SK-N-SH (cell line): ENCODE measurements around the gene IRAK4. TPM values are rescaled to one million over a fixed set of nuclear protein-coding genes. Genes with fewer than 3 reads are reported as not detected.

ENCODE experiments used
- CTCF ChIA-PET: fragments of 300-600, 350-600 bp; formaldehyde crosslinking; extraction: SDS; loops from one replicate; lab custom pipeline; 2021; lab: Yijun Ruan, JAX
- POLR2A ChIA-PET: fragments of 350-600 bp; sonication (Branson Sonifier 250); formaldehyde crosslinking; extraction: SDS; loops from one replicate; lab custom pipeline; 2020; ENCODE audit warnings: antibody characterized with exemption, inconsistent platforms; lab: Yijun Ruan, JAX
- DNase-seq: peaks from one replicate; pipeline ENCODE4 v3.0.0; 2012
- H2AFZ ChIP-seq: fragments of 200-600 bp; sonication (generic); 2 replicates; pipeline ENCODE4 v1.8.1; 2016; ENCODE audit warnings: antibody characterized with exemption, mild to moderate bottlenecking, low read depth
- H3F3A ChIP-seq: fragments of 200-600 bp; sonication (generic); replicated peaks from 2 replicates; pipeline ENCODE3; 2016; ENCODE audit warnings: antibody characterized with exemption, mild to moderate bottlenecking; ENCODE audit not compliant: insufficient read depth
- H3K27ac ChIP-seq, 2 experiments: fragments of 200-500 bp in 1 of 2; fragments of 200-600 bp in 1 of 2; sonication (Bioruptor generic) in 1 of 2; sonication (generic), shearing (Covaris generic) in 1 of 2; 2 replicates each; pipeline versions ENCODE4 v1.5.1 to v1.6.1; 2014 to 2016; ENCODE audit warnings: low read depth in 2 of 2, inconsistent platforms in 1 of 2, low read length in 1 of 2, mild to moderate bottlenecking in 1 of 2, mixed read lengths in 1 of 2
- H3K27me3 ChIP-seq: fragments of 200-600 bp; sonication (generic), shearing (Covaris generic); 2 replicates; pipeline ENCODE4 v1.6.1; 2016; ENCODE audit warnings: mixed run types; ENCODE audit not compliant: insufficient read depth
- H3K36me3 ChIP-seq, 2 experiments: fragments of 200-500 bp in 1 of 2; fragments of 200-600 bp in 1 of 2; sonication (Bioruptor generic) in 1 of 2; sonication (generic) in 1 of 2; replicated peaks in 1 of 2; 2 replicates each; pipeline versions ENCODE3 to v1.5.1; 2014 to 2016; ENCODE audit warnings: low read length in 1 of 2, mild to moderate bottlenecking in 1 of 2; ENCODE audit not compliant: insufficient read depth in 2 of 2, control insufficient read depth in 1 of 2
- H3K4me1 ChIP-seq, 2 experiments: fragments of 200-500 bp in 1 of 2; fragments of 200-600 bp in 1 of 2; sonication (Bioruptor generic) in 1 of 2; sonication (generic), shearing (Covaris generic) in 1 of 2; 2 replicates each; pipeline versions ENCODE4 v1.5.1 to v1.6.1; 2014 to 2016; ENCODE audit warnings: low read depth in 1 of 2, low read length in 1 of 2, mixed run types in 1 of 2; ENCODE audit not compliant: insufficient read depth in 2 of 2, control insufficient read depth in 1 of 2
- H3K4me2 ChIP-seq: fragments of 200-600 bp; sonication (generic), shearing (Covaris generic); 2 replicates; pipeline ENCODE4 v1.6.1; 2017; ENCODE audit warnings: mixed run types
- H3K4me3 ChIP-seq, 2 experiments: fragments of 200-500 bp in 1 of 2; fragments of 200-600 bp in 1 of 2; sonication (Bioruptor generic) in 1 of 2; sonication (generic), shearing (Covaris generic) in 1 of 2; 2 replicates each; pipeline versions ENCODE4 v1.5.1 to v1.8.1; 2014 to 2016; ENCODE audit warnings: low read depth in 2 of 2, inconsistent platforms in 1 of 2, low read length in 1 of 2, mild to moderate bottlenecking in 1 of 2, mixed read lengths in 1 of 2, moderate library complexity in 1 of 2
- H3K79me2 ChIP-seq: fragments of 200-600 bp; sonication (generic); 2 replicates; pipeline ENCODE4 v1.8.1; 2017; ENCODE audit warnings: mild to moderate bottlenecking; ENCODE audit not compliant: insufficient read depth
- H3K9ac ChIP-seq: fragments of 200-600 bp; sonication (generic); 2 replicates; pipeline ENCODE4 v1.6.1; 2017; ENCODE audit warnings: mixed run types
- H3K9me2 ChIP-seq: fragments of 200-600 bp; sonication (generic); 2 replicates; pipeline ENCODE4 v1.6.1; 2017; ENCODE audit warnings: mixed run types
- H3K9me3 ChIP-seq: fragments of 200-600 bp; sonication (generic); 2 replicates; pipeline ENCODE4 v1.6.1; 2017; ENCODE audit warnings: mixed run types, mild to moderate bottlenecking, moderate library complexity
- H4K20me1 ChIP-seq: fragments of 200-600 bp; sonication (generic); 2 replicates; pipeline ENCODE4 v1.6.1; 2017; ENCODE audit warnings: mild to moderate bottlenecking, mixed run types; ENCODE audit not compliant: insufficient read depth
- CHD2 ChIP-seq: fragments of 150-350 bp; IDR thresholded peaks from 2 replicates; pipeline ENCODE4 v1.6.1; 2018; ENCODE audit warnings: low read length; ENCODE audit not compliant: partially characterized antibody
- CTCF ChIP-seq: fragments of 200-600 bp; sonication (generic); IDR thresholded peaks from 2 replicates; pipeline ENCODE4 v1.6.1; 2017; ENCODE audit warnings: antibody characterized with exemption, mild to moderate bottlenecking, moderate library complexity
- ELF1 ChIP-seq: IDR thresholded peaks from 2 replicates; pipeline ENCODE4 v1.4.0; 2012
- EZH2phosphoT487 ChIP-seq: fragments of 200-600 bp; sonication (generic); IDR thresholded peaks from 2 replicates; pipeline ENCODE4 v1.6.1; 2017; ENCODE audit warnings: low read depth, mixed run types, mild to moderate bottlenecking, antibody characterized with exemption, moderate library complexity, borderline replicate concordance
- FOSL2 ChIP-seq: IDR thresholded peaks from 2 replicates; pipeline ENCODE4 v1.4.0; 2012; ENCODE audit warnings: low read depth, mild to moderate bottlenecking, moderate library complexity, borderline replicate concordance
- FOXM1 ChIP-seq: IDR thresholded peaks from 2 replicates; pipeline ENCODE4 v1.4.0; 2012; ENCODE audit warnings: low read depth, mild to moderate bottlenecking
- GABPA ChIP-seq: IDR thresholded peaks from 2 replicates; pipeline ENCODE4 v1.4.0; 2012; ENCODE audit warnings: low read depth, mild to moderate bottlenecking
- GATA2 ChIP-seq: sonication (generic); formaldehyde crosslinking; IDR thresholded peaks from 2 replicates; pipeline ENCODE4 v1.5.0; 2020; ENCODE audit warnings: mild to moderate bottlenecking, missing genetic modification reagents
- JUND ChIP-seq: IDR thresholded peaks from 2 replicates; pipeline ENCODE4 v1.4.0; 2012
- MAX ChIP-seq: IDR thresholded peaks from 2 replicates; pipeline ENCODE4 v1.4.0; 2012; ENCODE audit warnings: low read depth
- MEF2A ChIP-seq: IDR thresholded peaks from 2 replicates; pipeline ENCODE4 v1.4.0; 2012; ENCODE audit warnings: low read depth, borderline replicate concordance
- MXI1 ChIP-seq: IDR thresholded peaks from 2 replicates; pipeline ENCODE4 v1.6.1; 2012; ENCODE audit warnings: mild to moderate bottlenecking, low read depth, low read length, improper control_type of control experiment
- NRF1 ChIP-seq: IDR thresholded peaks from 2 replicates; pipeline ENCODE4 v1.6.1; 2012; ENCODE audit warnings: low read depth, mild to moderate bottlenecking, low read length
- PBX3 ChIP-seq: IDR thresholded peaks from 2 replicates; pipeline ENCODE4; 2012
- POLR2AphosphoS5 ChIP-seq: IDR thresholded peaks from 2 replicates; pipeline ENCODE4 v1.6.1; 2012; ENCODE audit warnings: low read depth, low read length
- RCOR1 ChIP-seq: fragments of 150-350 bp; IDR thresholded peaks from 2 replicates; pipeline ENCODE4 v1.6.1; 2017; ENCODE audit warnings: antibody characterized with exemption, low read length
- RFX5 ChIP-seq: IDR thresholded peaks from 2 replicates; pipeline ENCODE4 v1.6.1; 2012; ENCODE audit warnings: mild to moderate bottlenecking, improper control_type of control experiment, low read length
- SIN3A ChIP-seq: IDR thresholded peaks from 2 replicates; pipeline ENCODE4 v1.6.1; 2012; ENCODE audit warnings: low read depth, mild to moderate bottlenecking, low read length, moderate library complexity, borderline replicate concordance
- SMC3 ChIP-seq: IDR thresholded peaks from 2 replicates; pipeline ENCODE4 v1.6.1; 2012; ENCODE audit warnings: low read depth, low read length, improper control_type of control experiment
- TAF1 ChIP-seq: IDR thresholded peaks from 2 replicates; pipeline ENCODE4 v1.6.1; 2012; ENCODE audit warnings: low read depth, mild to moderate bottlenecking, low read length, moderate library complexity, borderline replicate concordance
- TCF12 ChIP-seq: IDR thresholded peaks from 2 replicates; pipeline ENCODE4 v1.4.0; 2012
- USF2 ChIP-seq: fragments of 150-350 bp; IDR thresholded peaks from 2 replicates; pipeline ENCODE4 v1.6.1; 2017; ENCODE audit warnings: antibody characterized with exemption, low read length, low read depth, borderline replicate concordance
- YY1 ChIP-seq: IDR thresholded peaks from 2 replicates; pipeline ENCODE4 v1.4.0; 2012; ENCODE audit warnings: low read depth, mild to moderate bottlenecking
- WGBS: methylation state at CpG from one replicate; pipeline ENCODE4 v1.1.6; 2017; ENCODE audit warnings: low lambda C conversion rate; 5-methylcytosine and 5-hydroxymethylcytosine counted together
- polyA plus RNA-seq, 3 experiments: library from polyadenylated mRNA; depleted of rRNA; stranded (reverse); fragments of >200 nt; gene quantifications; 2 replicates each; pipeline ENCODE4 v1.2.3, GENCODE V29; 2012

Gene IRAK4
- polyA plus RNA-seq, 1 of the 3 experiments (the other 2 are of a cell fraction) = 5.1 TPM

GRCh38 chr12:43758247-43758727 is 464 bp upstream of the IRAK4 start:
- Histone ChIP-seq H3K27me3 (no peaks in the 10 kb centered on the region), H3K4me2 (peak overlapping the region; percentile 79), H3K79me2 (peaks cover 21% of the 10 kb centered on the region), H3K9me2 (no peaks in the 10 kb centered on the region), H3K4me3 (peak overlapping the region; percentile 88 to 89), H3K4me1 (peaks cover 6 to 10% of the 10 kb centered on the region in 2 experiments; a peak in 3 of 4 replicates), H3K27ac (peak overlapping the region in 1 of 2 experiments; percentile 28; a peak in 2 of 4 replicates), H3K9me3 (no peaks in the 10 kb centered on the region), H2AFZ (peak overlapping the region; percentile 82), H3K36me3 (peaks cover 7 to 26% of the 10 kb centered on the region in 2 experiments), H3K9ac (peak overlapping the region; percentile 45; the same call in 1 of the 2 replicates), H3F3A (no peaks in the 10 kb centered on the region), H4K20me1 (no peaks in the 10 kb centered on the region)
- ChIA-PET CTCF (interaction anchor here (1.2 to 3.9 kb wide), 5 partner anchors 19 to 314 kb away, joined by 3 to 34 read pairs (median 4); no protein-coding TSS in a partner anchor), POLR2A (no interaction called here)
- 1% methylated on average over 15 of the region's 18 CpGs for WGBS
- no peak for TF ChIP-seq RCOR1
- TF ChIP-seq SIN3A = peak; percentile 76
- no peak for TF ChIP-seq GABPA
- TF ChIP-seq ELF1 = no peak
- no peak for TF ChIP-seq RFX5
- no peak for TF ChIP-seq TAF1
- TF ChIP-seq MAX = peak; percentile 70; the same call in 1 of the 2 replicates
- no peak for TF ChIP-seq MEF2A
- peak; percentile 80 for TF ChIP-seq MXI1
- TF ChIP-seq EZH2phosphoT487 = no peak
- TF ChIP-seq TCF12 = no peak
- no peak for TF ChIP-seq GATA2 (CRISPR knock-in tag)
- TF ChIP-seq USF2 = no peak
- no peak for TF ChIP-seq JUND
- TF ChIP-seq POLR2AphosphoS5 = no peak
- TF ChIP-seq SMC3 = no peak
- no peak for TF ChIP-seq YY1
- TF ChIP-seq FOSL2 = no peak
- TF ChIP-seq CHD2 = no peak
- TF ChIP-seq CTCF = no peak
- no peak for TF ChIP-seq NRF1
- no peak for TF ChIP-seq FOXM1
- no peak for TF ChIP-seq PBX3
- peak; percentile 47 for DNase-seq
